Loucy (cell line): ENCODE results near the gene LRRK1.

Source experiments
- H2AFZ ChIP-seq: fragments of 200-600 bp; sonication (generic); 2 replicates; pipeline ENCODE4 v1.6.0; 2016; ENCODE audit warnings: antibody characterized with exemption, mild to moderate bottlenecking, low read length, moderate library complexity
- H3F3A ChIP-seq: fragments of 200-600 bp; 2 replicates; pipeline ENCODE4 v1.6.0; 2016; ENCODE audit warnings: antibody characterized with exemption, low read depth, mild to moderate bottlenecking
- H3K27me3 ChIP-seq: fragments of 200-600 bp; sonication (generic); 2 replicates; pipeline ENCODE4 v1.6.1; 2014; ENCODE audit warnings: low read length, mild to moderate bottlenecking; ENCODE audit not compliant: insufficient read depth, poor library complexity, severe bottlenecking
- H3K36me3 ChIP-seq: fragments of 200-600 bp; sonication (generic); 2 replicates; pipeline ENCODE4 v1.6.1; 2016; ENCODE audit warnings: low read length; ENCODE audit not compliant: insufficient read depth
- H3K4me1 ChIP-seq: fragments of 200-600 bp; sonication (generic); 2 replicates; pipeline ENCODE4 v1.5.1; 2014; ENCODE audit warnings: low read length, mild to moderate bottlenecking; ENCODE audit not compliant: insufficient read depth, poor library complexity, severe bottlenecking
- H3K4me2 ChIP-seq: fragments of 200-600 bp; sonication (generic); 2 replicates; pipeline ENCODE4 v1.6.0; 2014; ENCODE audit warnings: antibody characterized with exemption, low read length, low read depth, mild to moderate bottlenecking; ENCODE audit not compliant: poor library complexity, severe bottlenecking
- H3K4me3 ChIP-seq: fragments of 200-600 bp; sonication (generic); 2 replicates; pipeline ENCODE4 v1.5.1; 2014; ENCODE audit warnings: low read length, mild to moderate bottlenecking, mixed read lengths; ENCODE audit not compliant: poor library complexity, severe bottlenecking
- H3K79me2 ChIP-seq: fragments of 200-600 bp; sonication (generic); 2 replicates; pipeline ENCODE4 v1.6.1; 2014; ENCODE audit warnings: low read length; ENCODE audit not compliant: insufficient read depth
- H3K9ac ChIP-seq: fragments of 200-600 bp; sonication (generic); 2 replicates; pipeline ENCODE4 v1.6.0; 2014; ENCODE audit warnings: mild to moderate bottlenecking, low read depth, low read length, moderate library complexity; ENCODE audit not compliant: poor library complexity, severe bottlenecking
- H3K9me2 ChIP-seq: fragments of 200-600 bp; sonication (generic); replicated peaks from 2 replicates; pipeline ENCODE4 v1.6.1; 2016; ENCODE audit warnings: low read depth, low read length, mixed read lengths
- H3K9me3 ChIP-seq: fragments of 200-600 bp; sonication (generic); 2 replicates; pipeline ENCODE4 v1.6.1; 2014; ENCODE audit warnings: mild to moderate bottlenecking, antibody characterized with exemption, low read length, low read depth; ENCODE audit not compliant: insufficient read depth
- H4K20me1 ChIP-seq: fragments of 200-600 bp; sonication (generic); 2 replicates; pipeline ENCODE4 v1.6.0; 2014; ENCODE audit warnings: antibody characterized with exemption, low read length, mild to moderate bottlenecking; ENCODE audit not compliant: insufficient read depth, poor library complexity, severe bottlenecking
- CTCF ChIP-seq: fragments of 200-600 bp; sonication (generic); conservative IDR thresholded peaks from 2 replicates; pipeline ENCODE4 v1.5.1; 2014; ENCODE audit warnings: mild to moderate bottlenecking, antibody characterized with exemption, low read length
- EZH2phosphoT487 ChIP-seq: fragments of 200-600 bp; IDR thresholded peaks from 2 replicates; pipeline ENCODE4 v1.6.1; 2018; ENCODE audit warnings: antibody characterized with exemption, mild to moderate bottlenecking, moderate library complexity, borderline replicate concordance

Gene LRRK1

GRCh38 chr15:101010781-101011180, 91.6 kb downstream of the LRRK1 start:
- Histone ChIP-seq H3K9ac (no peak overlapping the region), H4K20me1 (no peaks in the 10 kb centered on the region), H3K4me2 (no peak overlapping the region), H3K9me2 (no peaks in the 10 kb centered on the region), H3K9me3 (no peaks in the 10 kb centered on the region), H3K79me2 (no peaks in the 10 kb centered on the region), H3K4me3 (no peak overlapping the region), H3K27me3 (no peaks in the 10 kb centered on the region), H3F3A (no peaks in the 10 kb centered on the region), H3K36me3 (no peaks in the 10 kb centered on the region), H2AFZ (no peak overlapping the region), H3K4me1 (peaks cover 16% of the 10 kb centered on the region)
- TF ChIP-seq EZH2phosphoT487, result no peak
- no peak for TF ChIP-seq CTCF

- no peaks in the 10 kb centered on the region for H3K79me2 ChIP-seq
- no peak overlapping the region for H3K4me2 ChIP-seq
- no peaks in the 10 kb centered on the region for H3F3A ChIP-seq
- H3K4me1 ChIP-seq, result peaks cover 10% of the 10 kb centered on the region
- H3K27me3 ChIP-seq, result no peaks in the 10 kb centered on the region
- H3K9ac ChIP-seq, result no peak overlapping the region
- no peak overlapping the region for H3K4me3 ChIP-seq
- H3K9me3 ChIP-seq, result no peaks in the 10 kb centered on the region
- no peak overlapping the region for H2AFZ ChIP-seq
- no peaks in the 10 kb centered on the region for H3K36me3 ChIP-seq
- H4K20me1 ChIP-seq, result no peaks in the 10 kb centered on the region
- no peak for TF ChIP-seq CTCF
- no peak for TF ChIP-seq EZH2phosphoT487
- H3K9me2 ChIP-seq, result no peaks in the 10 kb centered on the region
Measured at GRCh38 chr15:101012326-101013200, 93.4 kb downstream of the LRRK1 start.

GRCh38 chr15:101013201-101013550, 94.0 kb downstream of the LRRK1 start:
- no peaks in the 10 kb centered on the region for H3K36me3 ChIP-seq
- no peaks in the 10 kb centered on the region for H3F3A ChIP-seq
- H3K4me2 ChIP-seq, result no peak overlapping the region
- H3K9ac ChIP-seq, result no peak overlapping the region
- no peak overlapping the region for H2AFZ ChIP-seq
- H4K20me1 ChIP-seq, result no peaks in the 10 kb centered on the region
- H3K79me2 ChIP-seq, result no peaks in the 10 kb centered on the region
- no peak for TF ChIP-seq CTCF
- no peaks in the 10 kb centered on the region for H3K27me3 ChIP-seq
- H3K4me1 ChIP-seq, result peaks cover 8% of the 10 kb centered on the region
- H3K9me2 ChIP-seq, result no peaks in the 10 kb centered on the region
- H3K9me3 ChIP-seq, result no peaks in the 10 kb centered on the region
- H3K4me3 ChIP-seq, result no peak overlapping the region
